SK-N-SH treated with all-trans-retinoic acid at 6 μM for 48 hours (cell line): ENCODE data around the gene CDRT4.

ENCODE experiments used
- ATAC-seq: fragments of 200-7000 bp; cut with Tn5 transposase; 3 replicates; pipeline ENCODE4 v1.9.1; 2020; ENCODE audit warnings: mild to moderate bottlenecking, moderate library complexity
- ARNTL ChIP-seq: fragments of 450-650 bp; formaldehyde crosslinking; IDR thresholded peaks from 2 replicates; pipeline ENCODE4 v1.5.0; 2020; ENCODE audit warnings: low read depth, mild to moderate bottlenecking, moderate library complexity, borderline replicate concordance
- BACH2 ChIP-seq: fragments of 250-450 bp; sonication (Bioruptor Pico); IDR thresholded peaks from 2 replicates; pipeline ENCODE4 v1.9.0; 2021; ENCODE audit warnings: mild to moderate bottlenecking, borderline replicate concordance
- CSDC2 ChIP-seq: fragments of 250-450 bp; sonication (Bioruptor Pico); IDR thresholded peaks from 2 replicates; pipeline ENCODE4 v1.5.0; 2020; ENCODE audit warnings: mild to moderate bottlenecking, moderate library complexity
- ESRRG ChIP-seq: fragments of 250-450 bp; sonication (Bioruptor Pico); IDR thresholded peaks from 2 replicates; pipeline ENCODE4 v1.6.1; 2021; ENCODE audit warnings: mild to moderate bottlenecking
- GLIS3 ChIP-seq: fragments of 250-450 bp; sonication (Bioruptor Pico); IDR thresholded peaks from 2 replicates; pipeline ENCODE4 v1.5.0; 2020; ENCODE audit warnings: mild to moderate bottlenecking, moderate library complexity
- ISL1 ChIP-seq: fragments of 250-450 bp; sonication (Bioruptor Pico); IDR thresholded peaks from 2 replicates; pipeline ENCODE4 v2.1.2; 2022; ENCODE audit warnings: mild to moderate bottlenecking, moderate library complexity
- RARB ChIP-seq: fragments of 250-450 bp; sonication (Bioruptor Pico); IDR thresholded peaks from 2 replicates; pipeline ENCODE4 v1.8.0; 2021; ENCODE audit warnings: mild to moderate bottlenecking, moderate library complexity
- SNAI2 ChIP-seq: fragments of 250-450 bp; sonication (Bioruptor Pico); IDR thresholded peaks from 2 replicates; pipeline ENCODE4 v1.5.0; 2020; ENCODE audit warnings: mild to moderate bottlenecking, moderate library complexity
- TCF4 ChIP-seq: fragments of 250-450 bp; sonication (Bioruptor Pico); IDR thresholded peaks from 2 replicates; pipeline ENCODE4 v1.8.0; 2021; ENCODE audit warnings: mild to moderate bottlenecking, moderate library complexity, borderline replicate concordance
- TOX ChIP-seq: fragments of 250-450 bp; sonication (Bioruptor Pico); IDR thresholded peaks from 2 replicates; pipeline ENCODE4 v1.8.0; 2021; ENCODE audit warnings: mild to moderate bottlenecking, moderate library complexity, borderline replicate concordance
- ZC3H10 ChIP-seq: fragments of 250-450 bp; sonication (Bioruptor Pico); IDR thresholded peaks from 2 replicates; pipeline ENCODE4 v1.5.1; 2021; ENCODE audit warnings: mild to moderate bottlenecking, moderate library complexity
- ZFP30 ChIP-seq: fragments of 450-650 bp; formaldehyde crosslinking; IDR thresholded peaks from 2 replicates; pipeline ENCODE4 v1.5.0; 2022; ENCODE audit warnings: mild to moderate bottlenecking, moderate library complexity
- ZNF70 ChIP-seq: fragments of 450-650 bp; formaldehyde crosslinking; IDR thresholded peaks from 2 replicates; pipeline ENCODE4 v1.5.0; 2020; ENCODE audit warnings: mild to moderate bottlenecking, moderate library complexity
- ZNF8 ChIP-seq: fragments of 450-650 bp; formaldehyde crosslinking; IDR thresholded peaks from 2 replicates; pipeline ENCODE4 v1.5.0; 2020; ENCODE audit warnings: mild to moderate bottlenecking, moderate library complexity
- TF ChIP-seq, protein P1 (sequence below): fragments of 250-450 bp; sonication (Bioruptor Pico); IDR thresholded peaks from 2 replicates; pipeline ENCODE4 v1.5.1; 2020; ENCODE audit warnings: low read depth, mild to moderate bottlenecking, moderate library complexity
- TF ChIP-seq, protein P2 (sequence below): fragments of 250-450 bp; sonication (Bioruptor Pico); IDR thresholded peaks from 2 replicates; pipeline ENCODE4 v1.8.0; 2021; ENCODE audit warnings: low read depth, mild to moderate bottlenecking, moderate library complexity, borderline replicate concordance
- TF ChIP-seq, protein P3 (sequence below): fragments of 250-450 bp; sonication (Bioruptor Pico); IDR thresholded peaks from 2 replicates; pipeline ENCODE4 v1.5.0; 2020; ENCODE audit warnings: mild to moderate bottlenecking, moderate library complexity
- TF ChIP-seq, protein P4 (sequence below): fragments of 250-450 bp; sonication (Bioruptor Pico); IDR thresholded peaks from 2 replicates; pipeline ENCODE4 v1.5.1; 2021; ENCODE audit warnings: mild to moderate bottlenecking, moderate library complexity

The CDRT4 gene

DNA sequence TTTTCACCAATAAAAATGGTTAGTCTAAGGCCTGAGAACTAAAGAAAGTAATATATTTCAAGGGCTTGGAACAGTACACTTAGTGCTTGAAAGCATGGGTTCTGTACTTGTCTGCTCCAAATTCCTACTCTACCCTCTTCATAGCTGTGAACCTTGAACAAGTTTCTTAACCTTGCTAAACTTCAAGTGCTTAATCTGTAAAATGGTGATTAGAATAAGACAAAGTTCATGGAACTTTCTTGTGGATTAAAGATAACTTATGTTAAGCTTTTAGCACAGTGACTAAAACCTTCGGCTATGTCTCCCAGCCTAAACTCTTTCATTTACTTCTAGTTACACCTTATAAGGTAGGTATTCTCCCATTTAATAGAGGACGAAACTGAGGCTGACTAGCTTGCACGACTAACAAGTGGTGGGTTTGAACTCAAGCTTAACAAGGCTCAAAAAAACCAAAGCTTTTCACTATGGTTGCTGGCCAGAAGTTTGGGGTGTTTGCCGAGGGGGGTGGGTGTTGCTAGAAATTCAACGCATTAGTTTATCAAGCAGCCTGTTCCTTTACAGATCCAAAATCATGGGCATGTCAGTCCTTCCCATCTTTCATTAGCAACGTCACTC is 28.8 kb downstream of the CDRT4 start:
- TF ChIP-seq TCF4: no peak
- no peak for TF ChIP-seq ZFP30 (CRISPR knock-in tag)
- TF ChIP-seq, protein P1, sequence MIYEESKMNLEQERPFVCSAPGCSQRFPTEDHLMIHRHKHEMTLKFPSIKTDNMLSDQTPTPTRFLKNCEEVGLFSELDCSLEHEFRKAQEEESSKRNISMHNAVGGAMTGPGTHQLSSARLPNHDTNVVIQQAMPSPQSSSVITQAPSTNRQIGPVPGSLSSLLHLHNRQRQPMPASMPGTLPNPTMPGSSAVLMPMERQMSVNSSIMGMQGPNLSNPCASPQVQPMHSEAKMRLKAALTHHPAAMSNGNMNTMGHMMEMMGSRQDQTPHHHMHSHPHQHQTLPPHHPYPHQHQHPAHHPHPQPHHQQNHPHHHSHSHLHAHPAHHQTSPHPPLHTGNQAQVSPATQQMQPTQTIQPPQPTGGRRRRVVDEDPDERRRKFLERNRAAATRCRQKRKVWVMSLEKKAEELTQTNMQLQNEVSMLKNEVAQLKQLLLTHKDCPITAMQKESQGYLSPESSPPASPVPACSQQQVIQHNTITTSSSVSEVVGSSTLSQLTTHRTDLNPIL: no peak
- no peak for TF ChIP-seq ZNF70 (CRISPR knock-in tag)
- TF ChIP-seq ZNF8 (CRISPR knock-in tag): no peak
- TF ChIP-seq TOX: no peak

DNA sequence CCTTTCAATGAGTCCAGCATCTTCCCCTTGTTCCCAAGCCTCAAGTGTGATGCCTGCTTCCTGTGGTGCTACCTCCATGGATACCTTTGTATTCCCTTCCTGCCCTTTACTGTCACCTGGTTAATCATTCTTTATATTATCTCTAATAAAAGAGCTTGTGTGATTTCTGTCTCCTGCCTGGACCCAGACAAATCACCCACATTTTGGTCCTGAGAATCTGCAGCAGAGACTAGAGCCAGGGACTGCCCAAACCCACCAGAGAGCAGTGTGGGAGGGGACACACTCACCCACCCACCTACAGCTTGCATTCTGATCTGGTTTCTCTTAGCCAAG is 30.2 kb downstream of the CDRT4 start:
- ATAC-seq: no peak
- TF ChIP-seq TOX (no peak), ESRRG (CRISPR knock-in tag) (no peak), SNAI2 (no peak), GLIS3 (CRISPR knock-in tag) (no peak), CSDC2 (CRISPR knock-in tag) (no peak), BACH2 (CRISPR knock-in tag) (no peak), TCF4 (no peak), ARNTL (CRISPR knock-in tag) (no peak)
- TF ChIP-seq, protein P1: no peak
- TF ChIP-seq, protein P2, sequence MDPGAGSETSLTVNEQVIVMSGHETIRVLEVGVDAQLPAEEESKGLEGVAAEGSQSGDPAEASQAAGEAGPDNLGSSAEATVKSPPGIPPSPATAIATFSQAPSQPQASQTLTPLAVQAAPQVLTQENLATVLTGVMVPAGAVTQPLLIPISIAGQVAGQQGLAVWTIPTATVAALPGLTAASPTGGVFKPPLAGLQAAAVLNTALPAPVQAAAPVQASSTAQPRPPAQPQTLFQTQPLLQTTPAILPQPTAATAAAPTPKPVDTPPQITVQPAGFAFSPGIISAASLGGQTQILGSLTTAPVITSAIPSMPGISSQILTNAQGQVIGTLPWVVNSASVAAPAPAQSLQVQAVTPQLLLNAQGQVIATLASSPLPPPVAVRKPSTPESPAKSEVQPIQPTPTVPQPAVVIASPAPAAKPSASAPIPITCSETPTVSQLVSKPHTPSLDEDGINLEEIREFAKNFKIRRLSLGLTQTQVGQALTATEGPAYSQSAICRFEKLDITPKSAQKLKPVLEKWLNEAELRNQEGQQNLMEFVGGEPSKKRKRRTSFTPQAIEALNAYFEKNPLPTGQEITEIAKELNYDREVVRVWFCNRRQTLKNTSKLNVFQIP: no peak
- TF ChIP-seq, protein P3, sequence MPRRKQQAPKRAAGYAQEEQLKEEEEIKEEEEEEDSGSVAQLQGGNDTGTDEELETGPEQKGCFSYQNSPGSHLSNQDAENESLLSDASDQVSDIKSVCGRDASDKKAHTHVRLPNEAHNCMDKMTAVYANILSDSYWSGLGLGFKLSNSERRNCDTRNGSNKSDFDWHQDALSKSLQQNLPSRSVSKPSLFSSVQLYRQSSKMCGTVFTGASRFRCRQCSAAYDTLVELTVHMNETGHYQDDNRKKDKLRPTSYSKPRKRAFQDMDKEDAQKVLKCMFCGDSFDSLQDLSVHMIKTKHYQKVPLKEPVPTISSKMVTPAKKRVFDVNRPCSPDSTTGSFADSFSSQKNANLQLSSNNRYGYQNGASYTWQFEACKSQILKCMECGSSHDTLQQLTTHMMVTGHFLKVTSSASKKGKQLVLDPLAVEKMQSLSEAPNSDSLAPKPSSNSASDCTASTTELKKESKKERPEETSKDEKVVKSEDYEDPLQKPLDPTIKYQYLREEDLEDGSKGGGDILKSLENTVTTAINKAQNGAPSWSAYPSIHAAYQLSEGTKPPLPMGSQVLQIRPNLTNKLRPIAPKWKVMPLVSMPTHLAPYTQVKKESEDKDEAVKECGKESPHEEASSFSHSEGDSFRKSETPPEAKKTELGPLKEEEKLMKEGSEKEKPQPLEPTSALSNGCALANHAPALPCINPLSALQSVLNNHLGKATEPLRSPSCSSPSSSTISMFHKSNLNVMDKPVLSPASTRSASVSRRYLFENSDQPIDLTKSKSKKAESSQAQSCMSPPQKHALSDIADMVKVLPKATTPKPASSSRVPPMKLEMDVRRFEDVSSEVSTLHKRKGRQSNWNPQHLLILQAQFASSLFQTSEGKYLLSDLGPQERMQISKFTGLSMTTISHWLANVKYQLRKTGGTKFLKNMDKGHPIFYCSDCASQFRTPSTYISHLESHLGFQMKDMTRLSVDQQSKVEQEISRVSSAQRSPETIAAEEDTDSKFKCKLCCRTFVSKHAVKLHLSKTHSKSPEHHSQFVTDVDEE (CRISPR knock-in tag): no peak
- TF ChIP-seq, protein P4, sequence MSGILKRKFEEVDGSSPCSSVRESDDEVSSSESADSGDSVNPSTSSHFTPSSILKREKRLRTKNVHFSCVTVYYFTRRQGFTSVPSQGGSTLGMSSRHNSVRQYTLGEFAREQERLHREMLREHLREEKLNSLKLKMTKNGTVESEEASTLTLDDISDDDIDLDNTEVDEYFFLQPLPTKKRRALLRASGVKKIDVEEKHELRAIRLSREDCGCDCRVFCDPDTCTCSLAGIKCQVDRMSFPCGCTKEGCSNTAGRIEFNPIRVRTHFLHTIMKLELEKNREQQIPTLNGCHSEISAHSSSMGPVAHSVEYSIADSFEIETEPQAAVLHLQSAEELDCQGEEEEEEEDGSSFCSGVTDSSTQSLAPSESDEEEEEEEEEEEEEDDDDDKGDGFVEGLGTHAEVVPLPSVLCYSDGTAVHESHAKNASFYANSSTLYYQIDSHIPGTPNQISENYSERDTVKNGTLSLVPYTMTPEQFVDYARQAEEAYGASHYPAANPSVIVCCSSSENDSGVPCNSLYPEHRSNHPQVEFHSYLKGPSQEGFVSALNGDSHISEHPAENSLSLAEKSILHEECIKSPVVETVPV (CRISPR knock-in tag): no peak

More for the DNA sequence above, 28.8 kb downstream of the CDRT4 start:
- ATAC-seq: no peak

DNA sequence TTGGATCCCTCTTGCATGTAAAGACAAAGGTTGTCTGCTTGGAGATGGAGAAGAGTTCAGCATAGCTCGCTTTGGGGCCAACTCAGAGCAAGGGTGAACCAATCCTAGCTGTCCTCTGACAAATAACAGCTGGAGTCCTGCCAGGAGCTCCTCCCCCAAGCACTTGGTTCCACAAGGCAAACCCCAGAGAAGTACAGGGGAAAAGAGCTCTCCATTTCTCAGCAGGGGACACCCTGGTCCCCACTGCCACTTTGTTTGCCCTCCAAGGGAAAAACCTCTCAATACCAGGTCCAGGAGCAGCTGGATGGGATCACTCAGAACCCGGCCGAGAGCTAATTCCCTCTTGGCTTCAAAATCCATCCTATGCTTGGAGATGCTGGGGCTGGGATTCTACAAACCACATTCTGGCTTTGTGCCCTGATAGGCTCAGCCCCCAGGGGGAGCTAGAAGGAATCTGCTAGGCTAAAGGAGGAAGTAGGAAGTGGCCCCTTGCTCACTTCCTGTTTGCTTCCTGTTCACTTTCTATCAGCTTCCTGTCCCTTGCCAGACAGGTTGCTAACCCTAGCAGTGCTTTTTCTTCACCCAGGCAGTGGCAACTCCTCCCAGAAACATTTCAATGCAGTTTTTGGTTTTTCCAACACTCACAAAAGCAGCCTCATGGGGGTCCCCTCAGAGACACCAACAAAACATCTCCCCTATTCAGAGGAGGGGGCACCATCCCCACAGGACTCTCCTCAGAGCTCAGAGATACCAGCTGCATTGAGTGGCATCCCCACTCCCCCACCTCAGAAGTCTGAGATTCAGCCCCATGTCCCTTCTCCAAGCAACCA is 30.7 kb downstream of the CDRT4 start:
- ATAC-seq: no peak
- no peak for TF ChIP-seq CSDC2 (CRISPR knock-in tag)
- no peak for TF ChIP-seq ZFP30 (CRISPR knock-in tag)
- no peak for TF ChIP-seq ESRRG (CRISPR knock-in tag)
- TF ChIP-seq ZNF70 (CRISPR knock-in tag): no peak
- TF ChIP-seq ZNF8 (CRISPR knock-in tag): no peak
- TF ChIP-seq ISL1 (CRISPR knock-in tag): no peak
- TF ChIP-seq, protein P3 (CRISPR knock-in tag): no peak
- TF ChIP-seq ZC3H10 (CRISPR knock-in tag): no peak
- TF ChIP-seq RARB (CRISPR knock-in tag): no peak
- TF ChIP-seq, protein P2: no peak
- TF ChIP-seq, all 23 proteins: peak for 0
